Globus pallidus (tissue), 1 donor: ENCODE data around the gene FBXO24.
"Not testable (repeated sequence)": the region's sequence is repeated elsewhere in the genome, so short reads cannot be mapped to it uniquely, and the experiment has no call there.

Experiments
- DNase-seq: peaks from one replicate; pipeline ENCODE4 v3.0.0-alpha.2; 2015; ENCODE audit warnings: low spot score

FBXO24 gene, protein sequence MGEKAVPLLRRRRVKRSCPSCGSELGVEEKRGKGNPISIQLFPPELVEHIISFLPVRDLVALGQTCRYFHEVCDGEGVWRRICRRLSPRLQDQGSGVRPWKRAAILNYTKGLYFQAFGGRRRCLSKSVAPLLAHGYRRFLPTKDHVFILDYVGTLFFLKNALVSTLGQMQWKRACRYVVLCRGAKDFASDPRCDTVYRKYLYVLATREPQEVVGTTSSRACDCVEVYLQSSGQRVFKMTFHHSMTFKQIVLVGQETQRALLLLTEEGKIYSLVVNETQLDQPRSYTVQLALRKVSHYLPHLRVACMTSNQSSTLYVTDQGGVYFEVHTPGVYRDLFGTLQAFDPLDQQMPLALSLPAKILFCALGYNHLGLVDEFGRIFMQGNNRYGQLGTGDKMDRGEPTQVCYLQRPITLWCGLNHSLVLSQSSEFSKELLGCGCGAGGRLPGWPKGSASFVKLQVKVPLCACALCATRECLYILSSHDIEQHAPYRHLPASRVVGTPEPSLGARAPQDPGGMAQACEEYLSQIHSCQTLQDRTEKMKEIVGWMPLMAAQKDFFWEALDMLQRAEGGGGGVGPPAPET

DNA sequence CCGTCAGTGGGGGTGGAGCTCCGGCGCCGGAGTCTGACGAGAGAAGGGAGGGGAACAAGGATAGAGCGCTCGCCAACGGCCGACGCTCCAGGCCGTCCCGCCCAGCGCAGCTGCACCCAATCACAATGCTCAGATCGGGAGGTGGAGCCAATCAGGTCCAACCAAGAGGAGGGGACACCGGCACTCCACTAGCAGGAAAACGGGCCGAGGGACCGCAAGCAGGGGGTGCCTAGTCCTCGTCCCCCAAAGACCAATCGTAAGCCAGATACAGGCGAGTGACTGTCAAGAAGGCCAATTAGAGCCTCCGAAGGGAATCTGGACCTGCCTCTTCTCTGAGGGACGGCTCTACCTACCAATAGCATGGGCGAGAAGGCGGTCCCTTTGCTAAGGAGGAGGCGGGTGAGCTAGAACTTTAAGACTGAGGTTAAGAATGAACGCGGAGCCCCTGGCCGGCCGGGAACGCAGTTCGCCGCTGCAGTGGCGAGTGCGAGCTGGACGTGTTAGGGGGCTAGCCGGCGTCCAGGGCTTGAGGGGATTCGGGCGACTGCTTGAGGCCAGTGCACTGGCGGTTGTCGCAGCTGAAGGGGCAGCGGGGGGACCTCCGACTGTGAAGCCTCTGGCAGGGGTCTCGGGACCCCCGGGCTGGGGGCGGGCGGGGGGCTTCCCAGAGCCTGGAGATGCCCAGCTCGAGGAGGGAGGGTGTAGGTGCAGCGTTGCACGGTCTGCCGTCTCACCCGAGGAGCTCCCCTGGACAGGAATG lies at the start of gene FBXO24:
FBXO24 (plus strand) TSS at position 63 of the 760 bp plus-strand sequence; CDS start at position 361, 298 bp downstream.
- DNase-seq: peak; percentile 100

DNA sequence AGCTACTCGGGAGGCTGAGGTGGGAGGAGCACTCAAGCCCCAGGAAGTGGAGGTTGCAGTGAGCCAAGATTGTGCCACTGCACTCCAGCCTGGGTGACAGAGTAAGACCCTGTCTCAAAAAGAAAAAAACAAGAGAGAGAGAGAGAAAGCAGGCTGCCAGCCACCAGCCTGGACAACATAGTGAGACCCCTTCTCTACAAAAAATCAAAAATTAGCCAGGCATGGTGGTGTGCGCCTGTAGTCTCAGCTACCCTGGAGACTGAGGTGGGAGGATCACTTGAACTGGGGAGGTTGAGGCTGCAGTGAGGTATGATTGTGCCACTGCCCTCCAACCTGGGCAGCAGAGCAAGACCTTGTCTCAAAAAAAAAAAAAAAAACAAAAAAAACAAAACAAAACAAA lies 49.4 kb upstream of the FBXO24 start:
- DNase-seq: not testable (repeated sequence)

- no peak for DNase-seq
Measured at GRCh38 chr7:100538348-100538653, 47.8 kb upstream of the FBXO24 start.

DNA sequence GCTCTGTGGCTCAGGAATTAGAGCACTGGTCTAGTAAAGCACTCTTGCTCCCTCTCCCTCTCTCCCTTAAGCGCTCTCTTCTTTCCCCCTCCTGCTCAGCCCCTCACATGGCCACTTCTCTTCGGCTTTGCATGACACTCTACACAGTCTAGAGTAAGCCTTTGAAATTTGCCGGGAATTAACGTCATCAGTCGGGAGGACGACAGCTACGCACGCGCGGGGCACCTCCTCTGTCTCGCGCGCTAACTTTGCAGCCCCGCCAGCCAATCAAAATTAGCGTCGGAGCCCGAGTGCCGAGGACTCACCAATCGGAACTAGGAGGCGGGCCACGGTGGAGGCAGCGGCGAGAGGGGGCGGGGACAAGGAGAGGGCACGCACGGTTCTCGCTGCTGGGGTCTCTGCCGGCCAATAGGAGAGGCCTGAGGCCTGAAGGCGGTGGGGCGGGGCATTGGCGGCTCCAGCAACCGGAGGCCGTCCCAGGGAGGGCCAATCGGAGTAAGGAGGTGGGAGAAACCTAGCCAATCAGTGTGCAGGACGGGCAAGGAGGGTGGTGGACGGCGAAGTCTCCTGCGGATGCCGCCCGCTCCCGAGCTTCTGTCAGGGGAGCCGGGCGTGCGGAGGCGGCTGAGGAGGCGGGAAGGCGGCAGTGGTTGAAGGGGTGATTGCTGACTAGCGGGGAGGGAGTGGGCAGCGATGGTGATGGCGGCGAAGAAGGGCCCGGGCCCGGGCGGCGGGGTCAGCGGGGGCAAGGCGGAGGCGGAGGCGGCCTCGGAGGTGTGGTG lies 47.3 kb upstream of the FBXO24 start, which contains the start of gene AGFG2:
AGFG2 (plus strand) TSS at position 550 of the 782 bp plus-strand sequence; CDS start at position 694, 144 bp downstream.
- peak; percentile 100 for DNase-seq

DNA sequence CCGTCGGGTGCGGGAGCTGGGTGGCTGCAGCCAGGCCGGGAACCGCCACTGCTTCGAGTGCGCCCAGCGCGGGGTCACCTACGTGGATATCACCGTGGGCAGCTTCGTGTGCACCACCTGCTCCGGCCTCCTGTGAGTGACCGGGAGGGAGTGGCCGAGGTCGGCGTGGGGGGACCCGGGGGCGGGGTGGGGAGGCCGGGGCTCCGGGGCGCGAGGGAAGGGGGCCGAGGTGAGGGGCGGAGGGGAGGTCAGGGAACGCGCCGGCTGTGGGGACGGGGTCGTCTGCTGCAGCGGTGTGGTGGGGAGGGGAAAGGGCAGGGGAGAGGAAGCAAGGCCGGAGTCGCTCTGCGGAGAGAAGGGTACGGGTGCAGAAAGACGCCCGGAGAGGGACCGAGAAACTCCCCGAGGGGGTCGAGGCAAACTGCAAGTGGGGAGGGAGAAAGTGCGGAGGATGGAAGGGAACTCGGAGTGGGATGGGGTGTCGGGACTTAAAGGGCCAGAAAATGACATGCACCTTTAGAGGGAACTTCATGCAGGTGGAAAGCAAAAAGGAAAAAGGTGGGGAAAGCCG lies 46.6 kb upstream of the FBXO24 start:
- DNase-seq: no peak

DNA sequence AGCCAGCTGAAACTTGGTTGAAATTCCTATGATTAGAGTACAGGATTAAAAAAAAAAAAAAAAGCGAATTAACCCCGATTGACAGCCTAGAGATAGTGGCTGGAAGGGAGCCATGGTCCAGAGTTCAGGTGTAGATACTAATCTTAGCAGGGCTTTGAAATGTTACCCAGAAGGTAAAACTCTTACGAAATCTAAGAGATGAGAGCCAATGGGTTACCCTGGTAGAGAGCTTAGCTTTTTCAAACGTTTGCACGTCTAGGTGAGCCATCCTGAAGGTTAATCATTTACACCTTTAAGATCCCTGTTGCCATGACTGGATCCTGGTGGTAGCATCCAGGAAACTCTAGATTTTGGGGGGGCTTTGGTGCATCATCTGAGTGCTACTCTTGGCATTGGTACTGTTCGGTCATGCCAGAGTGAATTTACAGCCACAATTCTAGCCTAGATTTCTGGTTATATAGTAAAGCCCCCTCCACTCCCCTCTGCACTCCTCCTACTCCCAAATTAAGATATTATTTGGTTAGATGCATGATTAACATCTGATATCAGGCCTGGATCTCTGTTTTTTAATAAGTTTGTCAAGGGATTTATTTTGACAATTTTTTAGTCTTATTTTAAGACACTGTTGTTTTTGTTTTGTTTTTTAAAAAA lies 45.9 kb upstream of the FBXO24 start:
- no peak for DNase-seq

DNA sequence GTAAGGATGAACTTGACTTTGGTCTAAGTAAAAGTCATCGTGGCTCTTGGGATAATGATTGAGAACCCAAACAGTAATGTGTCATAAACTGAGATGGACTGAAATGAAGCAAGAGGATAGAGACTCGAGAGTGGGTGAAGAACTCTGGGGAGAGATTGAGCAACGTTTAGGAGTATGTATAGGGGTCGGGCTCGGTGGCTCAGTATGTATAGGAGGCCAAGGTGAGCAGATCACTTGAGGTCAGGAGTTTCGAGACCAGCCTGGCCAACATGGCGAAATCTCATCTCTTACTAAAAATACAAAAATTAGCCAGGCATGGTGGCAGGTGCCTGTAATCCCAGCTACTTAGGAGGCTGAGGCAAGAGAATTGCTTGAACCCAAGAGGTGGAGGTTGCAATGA lies 44.8 kb upstream of the FBXO24 start:
- DNase-seq: not testable (repeated sequence)

- no peak for DNase-seq
Measured at GRCh38 chr7:100543586-100543985, 42.5 kb upstream of the FBXO24 start.

GRCh38 chr7:100544386-100544785 lies 41.7 kb upstream of the FBXO24 start:
- no peak for DNase-seq

DNA sequence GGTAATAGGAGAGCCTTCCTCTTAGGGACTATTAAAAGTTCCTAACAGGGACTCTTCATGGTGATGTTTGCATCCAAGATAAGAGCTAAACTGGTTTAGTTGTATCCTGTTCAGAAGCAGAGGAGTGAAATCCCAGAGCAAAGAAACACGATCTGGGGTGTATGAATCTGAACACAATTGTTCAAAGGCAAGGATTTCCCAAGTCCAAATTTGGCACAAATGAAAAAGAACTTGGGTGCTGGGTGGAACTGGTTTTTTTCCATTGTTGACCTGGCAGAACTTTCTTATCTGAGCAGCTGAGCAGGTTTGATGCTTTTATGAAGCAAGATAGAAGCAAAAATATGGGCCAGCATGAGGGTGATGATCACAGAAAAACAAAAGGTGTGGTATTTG lies 41.2 kb upstream of the FBXO24 start:
- no peak for DNase-seq

DNA sequence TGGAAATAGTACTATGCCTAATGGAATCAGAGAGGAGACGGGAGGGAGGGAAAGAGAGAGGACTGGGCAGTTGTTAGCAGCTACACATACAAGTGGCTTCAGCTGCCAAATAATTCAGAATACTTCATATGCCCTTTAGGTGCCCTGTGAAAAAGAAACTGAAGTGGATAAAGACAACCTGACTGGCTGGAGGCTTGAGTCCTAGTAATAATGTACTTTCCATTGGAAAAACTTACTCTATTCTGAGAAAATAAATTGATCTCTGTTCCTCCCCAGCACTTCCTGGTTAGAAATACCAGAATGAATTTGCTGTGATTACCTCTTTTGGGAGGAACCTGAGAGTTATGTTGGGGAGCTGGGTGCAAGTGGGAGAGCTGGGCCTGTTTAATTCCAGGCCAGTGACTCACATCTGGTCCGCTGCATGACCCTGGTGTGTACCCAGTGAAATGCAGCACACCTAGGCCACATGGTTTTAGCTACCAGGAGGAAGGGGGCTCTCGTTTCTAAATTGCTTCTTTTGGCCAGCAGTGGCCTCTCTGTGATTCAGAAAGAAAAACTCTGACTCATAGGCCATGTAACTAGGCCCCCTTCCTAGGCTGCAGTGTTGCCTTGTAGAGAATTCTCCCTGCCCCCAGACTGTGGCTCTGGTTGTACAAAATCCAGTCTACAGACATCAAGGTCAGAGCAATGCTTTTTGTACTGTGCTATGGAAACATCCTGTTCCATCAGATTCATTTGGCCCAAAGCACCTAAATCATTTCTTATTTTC lies 40.6 kb upstream of the FBXO24 start:
- no peak for DNase-seq

DNA sequence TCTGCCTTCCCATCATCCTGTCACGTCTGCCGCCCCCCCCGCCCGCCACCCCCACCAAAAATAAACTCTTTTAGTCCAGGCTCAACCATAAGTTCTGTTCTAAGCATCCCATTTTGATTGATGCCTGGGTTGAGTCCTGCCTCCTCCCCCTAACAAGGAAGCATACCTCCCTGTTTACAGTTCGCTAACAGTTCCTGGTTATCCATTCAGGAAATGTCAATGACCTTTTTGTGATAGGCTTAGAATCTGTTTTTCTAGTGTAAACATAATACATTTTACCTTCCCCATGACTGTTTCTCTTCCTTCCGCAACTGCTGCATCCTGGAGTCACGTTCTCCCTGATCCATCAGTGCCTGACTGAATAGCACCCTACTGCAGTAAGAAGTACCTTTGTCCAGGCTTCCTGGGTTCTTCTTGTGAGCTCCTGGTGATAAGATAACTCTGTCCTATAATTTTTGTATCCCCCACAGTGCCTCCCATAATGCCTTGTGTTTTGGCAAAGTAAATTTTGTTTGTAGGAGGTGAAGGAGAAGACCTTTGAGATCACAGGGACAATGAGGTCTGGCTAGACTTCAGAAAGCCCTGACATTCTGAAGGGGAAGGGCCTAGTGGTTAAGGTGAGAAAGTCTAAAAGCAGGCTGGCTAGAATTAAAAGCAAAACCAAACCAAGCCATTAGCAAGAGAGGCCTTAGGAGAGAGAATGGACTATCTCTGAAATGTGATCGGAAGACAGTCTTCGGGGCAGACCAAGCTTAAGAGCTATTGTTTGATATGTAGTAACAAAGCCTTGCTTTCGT lies 39.8 kb upstream of the FBXO24 start:
- DNase-seq: no peak

DNA sequence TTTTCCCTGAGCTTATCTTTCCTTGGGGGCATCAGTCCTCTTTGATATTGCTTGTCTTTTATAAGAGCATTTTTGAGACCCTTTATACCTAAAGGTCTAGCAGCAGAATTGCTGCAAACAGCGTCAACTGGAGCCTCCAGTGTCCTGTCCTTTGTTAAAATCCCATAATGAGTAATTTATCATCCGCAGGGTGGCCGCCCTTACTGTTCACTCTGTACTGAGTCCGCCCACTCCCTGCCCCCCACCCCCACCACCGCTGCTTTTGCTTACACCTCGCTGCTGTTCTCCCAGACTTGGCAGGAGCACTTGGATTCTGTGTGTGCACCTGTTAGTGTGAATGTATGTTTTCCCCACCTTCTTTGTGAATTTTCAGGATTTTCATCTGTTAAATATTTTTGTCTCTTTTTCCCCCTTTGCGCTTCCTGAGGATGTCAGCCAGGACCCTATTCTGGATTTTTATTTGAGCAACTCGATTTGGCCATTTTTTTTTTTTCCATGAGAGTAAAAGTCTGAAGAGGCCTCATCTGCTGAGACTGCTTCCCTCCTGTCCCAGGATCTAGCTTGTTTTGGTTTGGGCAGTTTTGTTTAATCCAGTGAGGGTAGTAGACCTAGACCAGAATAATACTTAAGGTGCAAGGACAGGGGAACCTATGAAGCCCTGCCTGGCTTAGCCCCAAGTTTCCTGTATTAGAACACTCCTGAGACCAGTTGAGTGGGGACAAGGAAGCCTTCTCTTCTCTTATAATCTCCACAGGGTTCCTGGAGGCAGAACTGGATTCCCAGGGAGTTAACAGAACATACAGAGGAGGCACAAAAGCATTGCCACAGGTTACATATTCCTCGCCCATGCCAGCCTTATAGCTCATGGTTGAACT lies 39.0 kb upstream of the FBXO24 start:
- DNase-seq: no peak

DNA sequence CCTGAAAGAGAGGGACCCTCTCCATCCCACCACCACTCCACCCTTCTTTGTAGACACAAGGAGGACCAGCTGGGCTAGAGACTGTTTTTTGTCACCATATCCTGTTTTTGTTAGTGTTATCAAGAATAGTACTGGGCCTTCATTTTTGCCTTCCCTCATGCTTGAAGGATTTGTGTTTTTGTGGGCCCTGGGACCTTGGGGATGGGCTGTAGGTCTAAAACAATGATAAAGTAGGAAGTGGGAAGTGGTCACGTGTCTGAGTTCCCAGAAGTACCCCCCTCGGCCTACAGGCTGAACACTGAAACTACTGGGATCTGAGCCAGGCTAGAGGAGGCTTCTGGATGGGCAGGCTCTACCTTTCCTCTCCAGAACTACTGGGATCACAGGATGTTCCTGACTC lies 38.3 kb upstream of the FBXO24 start:
- DNase-seq: no peak

GRCh38 chr7:100548446-100548845 lies 37.7 kb upstream of the FBXO24 start:
- not testable (repeated sequence) for DNase-seq

DNA sequence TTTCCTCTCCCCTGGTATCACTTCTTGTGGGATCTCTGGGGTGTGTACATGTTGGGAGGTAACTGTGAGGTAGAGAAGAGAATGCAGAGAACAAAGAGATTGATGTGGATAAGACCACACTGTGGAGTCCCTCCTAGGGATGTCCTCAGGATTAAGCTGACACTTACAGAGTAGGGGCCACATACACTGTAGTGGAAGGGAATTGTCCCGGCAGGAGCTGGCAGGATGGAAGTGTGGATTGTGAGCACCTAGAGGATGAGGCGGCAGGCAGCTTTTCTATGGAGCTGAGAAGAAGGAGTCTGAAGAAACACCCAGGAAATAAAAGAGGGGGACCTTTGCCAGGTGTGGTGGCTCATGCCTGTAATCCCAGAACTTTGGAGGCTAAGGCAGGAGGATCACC lies 33.6 kb upstream of the FBXO24 start:
- no peak for DNase-seq

GRCh38 chr7:100553032-100553431 lies 33.1 kb upstream of the FBXO24 start:
- DNase-seq: no peak

DNA sequence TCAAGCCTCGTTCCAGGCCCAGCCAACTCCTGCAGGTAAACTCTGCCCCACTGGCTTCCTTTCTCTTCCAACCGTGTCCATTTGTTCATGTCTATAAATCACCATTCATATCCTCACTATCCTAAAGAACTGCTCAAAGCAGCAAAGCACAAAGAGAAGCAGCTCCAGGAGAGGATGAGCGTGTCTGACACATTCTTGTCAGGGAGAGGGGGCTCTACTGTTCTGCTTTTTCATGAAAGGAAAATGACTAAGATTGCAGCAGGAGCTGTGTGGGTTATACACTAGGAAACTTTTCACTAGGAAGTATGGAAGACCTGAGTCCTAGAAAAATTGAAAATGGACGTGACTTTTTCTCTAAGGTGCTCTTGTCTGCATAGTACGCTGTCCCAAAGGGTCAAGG lies 30.4 kb upstream of the FBXO24 start:
- no peak for DNase-seq

GRCh38 chr7:100556541-100556940 lies 29.6 kb upstream of the FBXO24 start:
- DNase-seq: no peak
